CD4-positive, alpha-beta T cell (primary cell): ENCODE measurements around the gene PCDHB3. TPM values are rescaled to one million over a fixed set of nuclear protein-coding genes. Genes with fewer than 3 reads are reported as not detected.
"Not testable (repeated sequence)": the region's sequence is repeated elsewhere in the genome, so short reads cannot be mapped to it uniquely, and the experiment has no call there.

Experiments
- ATAC-seq: fragments of 200-7000 bp; cut with Tn5 transposase; one replicate; pipeline ENCODE4 v1.10.0; 2022; ENCODE audit warnings: mild to moderate bottlenecking; ENCODE audit not compliant: poor library complexity
- CTCF ChIA-PET: fragments of 350-600 bp; sonication (Branson Sonifier 250); formaldehyde crosslinking; loops from one replicate; lab custom pipeline; 2021; ENCODE audit warnings: antibody characterized with exemption, inconsistent platforms; lab: Charles Lee
- POLR2A ChIA-PET: fragments of 350-600 bp; sonication (Branson Sonifier 250); formaldehyde crosslinking; loops from one replicate; lab custom pipeline; 2021; ENCODE audit warnings: antibody characterized with exemption, inconsistent platforms; lab: Charles Lee
- DNase-seq, 14 experiments: peaks; one replicate each; pipeline ENCODE4 v3.0.0-alpha.2; 2013 to 2020; ENCODE audit warnings: mixed read lengths in 2 of 14
- H3K27ac ChIP-seq, 2 donors: one replicate each; pipeline versions ENCODE4 v1.5.1 to v1.7.0; 2013; ENCODE audit warnings: low read length in 2 of 2, low read depth in 1 of 2, mild to moderate bottlenecking in 1 of 2
- H3K27me3 ChIP-seq, 2 experiments: 1 replicate in 1 of 2; 2 replicates in 1 of 2; pipeline versions ENCODE4 v1.6.1 to v1.7.0; 2013; ENCODE audit warnings: low read length in 2 of 2, control low read depth in 1 of 2, mild to moderate bottlenecking in 1 of 2, moderate library complexity in 1 of 2; ENCODE audit not compliant: insufficient read depth in 2 of 2, control insufficient read depth in 1 of 2
- H3K36me3 ChIP-seq: one replicate; pipeline ENCODE4 v1.6.1; 2013; ENCODE audit warnings: low read length, control low read depth; ENCODE audit not compliant: insufficient read depth
- H3K4me1 ChIP-seq: one replicate; pipeline ENCODE4 v1.6.1; 2013; ENCODE audit warnings: low read length, control low read depth; ENCODE audit not compliant: insufficient read depth
- H3K4me3 ChIP-seq: one replicate; pipeline ENCODE4 v1.5.1; 2013; ENCODE audit warnings: mild to moderate bottlenecking, low read length, moderate library complexity
- H3K9me3 ChIP-seq, 2 experiments: 1 replicate in 1 of 2; 2 replicates in 1 of 2; pipeline versions ENCODE4 v1.6.1 to v1.7.0; 2013; ENCODE audit warnings: low read length in 2 of 2, mild to moderate bottlenecking in 2 of 2, control low read depth in 1 of 2, moderate library complexity in 1 of 2; ENCODE audit not compliant: control insufficient read depth in 1 of 2, insufficient read depth in 1 of 2
- H3K27ac Mint-ChIP-seq: one replicate; pipeline ENCODE4 v1.8.0; 2020; ENCODE audit warnings: mixed read lengths
- H3K27me3 Mint-ChIP-seq: one replicate; pipeline ENCODE4 v1.8.0; 2021; ENCODE audit warnings: mixed read lengths
- H3K36me3 Mint-ChIP-seq: one replicate; pipeline ENCODE4 v1.8.0; 2021; ENCODE audit warnings: low read depth, mixed read lengths
- H3K4me1 Mint-ChIP-seq: one replicate; pipeline ENCODE4 v1.8.0; 2021; ENCODE audit warnings: low read depth, mixed read lengths
- H3K4me3 Mint-ChIP-seq: one replicate; pipeline ENCODE4 v1.8.0; 2020; ENCODE audit warnings: mild to moderate bottlenecking, mixed read lengths
- H3K9me3 Mint-ChIP-seq: one replicate; pipeline ENCODE4 v1.8.0; 2020; ENCODE audit warnings: mixed read lengths
- CTCF ChIP-seq: fragments of 200-600 bp; IDR thresholded peaks from one replicate; pipeline ENCODE4 v1.8.0; 2022; ENCODE audit warnings: antibody characterized with exemption, mild to moderate bottlenecking
- intact Hi-C, 2 experiments: fragments of 100-400 bp; cut with DNase I in 1 of 2; cut with micrococcal nuclease in 1 of 2; formaldehyde crosslinking; loops; one replicate each; pipeline versions ENCODE4 v1.15.1 to v1.9.0; 2023 to 2025; cut with DNase I, micrococcal nuclease
- total RNA-seq, 174 experiments: library from RNA in 2 of 174; stranded (reverse) in 2 of 174; gene quantifications; one replicate each; pipeline ENCODE4 v1.2.3 and lab custom pipeline; 2021 to 2026

PCDHB3 gene
- total RNA-seq, 2 experiments from 2014 or later: not detected

GRCh38 chr5:141101059-141101458, 786 bp downstream of the PCDHB3 start:
- ATAC-seq (no peak), DNase-seq (no peak)
- Histone ChIP-seq H3K9me3 (peaks cover 0 to 42% of the 10 kb centered on the region in 2 experiments), H3K27ac (no peak overlapping the region), H3K27me3 (peaks cover 19 to 29% of the 10 kb centered on the region in 2 experiments), H3K4me3 (no peak overlapping the region), H3K4me1 (no peaks in the 10 kb centered on the region), H3K36me3 (no peaks in the 10 kb centered on the region)
- Mint-ChIP-seq H3K4me1 (no peaks in the 10 kb centered on the region), H3K27ac (no peak overlapping the region), H3K9me3 (peaks cover 10% of the 10 kb centered on the region), H3K4me3 (no peak overlapping the region), H3K27me3 (peaks cover 56% of the 10 kb centered on the region), H3K36me3 (no peaks in the 10 kb centered on the region)
- no peak for TF ChIP-seq CTCF
- CTCF ChIA-PET: no interaction called here
- POLR2A ChIA-PET: no interaction called here
- intact Hi-C loops: no loop called here

DNA sequence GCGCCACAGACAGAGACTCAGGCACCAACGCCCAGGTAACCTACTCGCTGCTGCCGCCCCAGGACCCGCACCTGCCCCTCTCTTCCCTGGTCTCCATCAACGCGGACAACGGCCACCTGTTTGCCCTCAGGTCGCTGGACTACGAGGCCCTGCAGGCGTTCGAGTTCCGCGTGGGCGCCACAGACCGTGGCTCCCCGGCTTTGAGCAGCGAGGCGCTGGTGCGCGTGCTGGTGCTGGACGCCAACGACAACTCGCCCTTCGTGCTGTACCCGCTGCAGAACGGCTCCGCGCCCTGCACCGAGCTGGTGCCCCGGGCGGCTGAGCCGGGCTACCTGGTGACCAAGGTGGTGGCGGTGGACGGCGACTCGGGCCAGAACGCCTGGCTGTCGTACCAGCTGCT, 1.8 kb downstream of the PCDHB3 start:
- intact Hi-C loops, CTCF ChIA-PET, H3K4me3 Mint-ChIP-seq, POLR2A ChIA-PET, H3K4me1 ChIP-seq, H3K27ac ChIP-seq, DNase-seq, H3K4me3 ChIP-seq, H3K36me3 Mint-ChIP-seq, ATAC-seq, H3K4me1 Mint-ChIP-seq, H3K36me3 ChIP-seq, H3K27ac Mint-ChIP-seq: not testable (repeated sequence)
- peaks cover 10% of the 10 kb centered on the region for H3K9me3 Mint-ChIP-seq
- Histone ChIP-seq H3K27me3 (peaks cover 19 to 29% of the 10 kb centered on the region in 2 experiments), H3K9me3 (peaks cover 0 to 35% of the 10 kb centered on the region in 2 experiments)
- H3K27me3 Mint-ChIP-seq: peaks cover 56% of the 10 kb centered on the region

GRCh38 chr5:141102471-141102870, 2.2 kb downstream of the PCDHB3 start:
- H3K4me1 ChIP-seq, H3K36me3 ChIP-seq, H3K4me3 ChIP-seq, H3K36me3 Mint-ChIP-seq, H3K27ac Mint-ChIP-seq, intact Hi-C loops, H3K4me1 Mint-ChIP-seq, H3K4me3 Mint-ChIP-seq, CTCF ChIA-PET, ATAC-seq, H3K27ac ChIP-seq, DNase-seq, POLR2A ChIA-PET: not testable (repeated sequence)
- Mint-ChIP-seq H3K9me3 (peaks cover 10% of the 10 kb centered on the region), H3K27me3 (peaks cover 52% of the 10 kb centered on the region)
- peaks cover 0 to 35% of the 10 kb centered on the region in 2 experiments for H3K9me3 ChIP-seq
- H3K27me3 ChIP-seq: peaks cover 19 to 29% of the 10 kb centered on the region in 2 experiments

- no peak for TF ChIP-seq CTCF
Observed at GRCh38 chr5:141105350-141105749, 5.1 kb downstream of the PCDHB3 start.

More at GRCh38 chr5:141105350-141105749, 5.1 kb downstream of the PCDHB3 start:
- CTCF ChIA-PET: no interaction called here
- POLR2A ChIA-PET: no interaction called here
- no peak overlapping the region for H3K27ac ChIP-seq
- Mint-ChIP-seq H3K4me3 (no peak overlapping the region), H3K36me3 (no peaks in the 10 kb centered on the region), H3K27me3 (peaks cover 47% of the 10 kb centered on the region), H3K27ac (no peak overlapping the region), H3K4me1 (no peaks in the 10 kb centered on the region), H3K9me3 (peaks cover 6% of the 10 kb centered on the region)
- peaks cover 0 to 34% of the 10 kb centered on the region in 2 experiments for H3K9me3 ChIP-seq
- no peaks in the 10 kb centered on the region for H3K4me1 ChIP-seq
- DNase-seq (no peak), ATAC-seq (no peak)
- H3K36me3 ChIP-seq: no peaks in the 10 kb centered on the region
- peaks cover 10 to 15% of the 10 kb centered on the region in 2 experiments for H3K27me3 ChIP-seq
- intact Hi-C loops: no loop called here
- H3K4me3 ChIP-seq: no peak overlapping the region
